K562 (cell line): ENCODE data around the gene CLCN1. TPM values are rescaled to one million over a fixed set of nuclear protein-coding genes. Genes with fewer than 3 reads are reported as not detected.
"Not testable (repeated sequence)": the region's sequence is repeated elsewhere in the genome, so short reads cannot be mapped to it uniquely, and the experiment has no call there.

ENCODE experiments used
- ATAC-seq: fragments of 200-7000 bp; cut with Tn5 transposase; 3 replicates; pipeline ENCODE4 v1.9.1; 2020; ENCODE audit warnings: moderate library complexity
- BruUV-seq: library from RNA; stranded (reverse); fragments of 400-500 nt; replicated peaks from 2 replicates; lab custom pipeline; 2021; lab: Mats Ljungman, UMichigan
- CTCF ChIA-PET: fragments of 300-600 bp; formaldehyde crosslinking; extraction: SDS; loops from one replicate; lab custom pipeline; 2021; ENCODE audit warnings: low intra/inter-chr PET ratio; lab: Yijun Ruan, JAX
- POLR2A ChIA-PET: fragments of 300-600, 350-650 bp; sonication (Branson Sonifier 250); formaldehyde crosslinking; extraction: SDS; loops from one replicate; lab custom pipeline; 2021; ENCODE audit warnings: antibody characterized with exemption, inconsistent platforms; lab: Yijun Ruan, JAX
- DNase-seq, 4 experiments: peaks; one replicate each; pipeline versions ENCODE4 v3.0.0 to v3.0.0-alpha.2; 2011 to 2018; ENCODE audit warnings: low spot score in 3 of 4, mixed read lengths in 3 of 4; ENCODE audit errors: extremely low read depth in 1 of 4
- FAIRE-seq: peaks from 2 replicates; lab custom pipeline; 2011; peaks lifted over from hg19 to GRCh38; lab: Jason Lieb, UNC
- H2AFZ ChIP-seq: 2 replicates; pipeline ENCODE4 v1.6.0; 2011; ENCODE audit warnings: low read depth, low read length, control low read depth, inconsistent platforms
- H3K27ac ChIP-seq: fragments of 200-600 bp; 3 replicates; pipeline ENCODE4 v1.8.0; 2011; ENCODE audit warnings: low read depth, mild to moderate bottlenecking, control low read depth, inconsistent platforms, low read length, moderate library complexity, mixed read lengths; ENCODE audit errors: extremely low read depth
- H3K27me3 ChIP-seq, 2 experiments: fragments of 300-600 bp in 1 of 2; 2 replicates in 1 of 2; 3 replicates in 1 of 2; pipeline versions ENCODE4 v1.6.0 to v1.8.0; 2011; ENCODE audit warnings: inconsistent platforms in 2 of 2, low read length in 2 of 2, mild to moderate bottlenecking in 1 of 2, mixed read lengths in 1 of 2, moderate library complexity in 1 of 2; ENCODE audit not compliant: control insufficient read depth in 2 of 2, insufficient read depth in 2 of 2
- H3K36me3 ChIP-seq: fragments of 300-600 bp; 3 replicates; pipeline ENCODE4 v1.8.0; 2011; ENCODE audit warnings: mild to moderate bottlenecking, low read length, inconsistent platforms; ENCODE audit not compliant: control insufficient read depth, insufficient read depth
- H3K4me1 ChIP-seq, 2 experiments: fragments of 200-600 bp in 1 of 2; replicated peaks in 1 of 2; 2 replicates in 1 of 2; 3 replicates in 1 of 2; pipeline versions ENCODE4 v1.5.1 to v1.8.0; 2011; ENCODE audit warnings: inconsistent platforms in 2 of 2, low read length in 2 of 2, mild to moderate bottlenecking in 1 of 2, mixed read lengths in 1 of 2, moderate library complexity in 1 of 2; ENCODE audit not compliant: control insufficient read depth in 2 of 2, insufficient read depth in 2 of 2
- H3K4me2 ChIP-seq: 2 replicates; pipeline ENCODE4 v1.6.1; 2011; ENCODE audit warnings: low read length, control low read depth, inconsistent platforms, mixed read lengths; ENCODE audit not compliant: insufficient read depth
- H3K4me3 ChIP-seq: fragments of 200-600 bp; sonication (generic), shearing (Covaris generic); 2 replicates; pipeline ENCODE4 v1.5.1; 2016; ENCODE audit warnings: control low read depth, inconsistent platforms
- H3K79me2 ChIP-seq: fragments of 200-600 bp; 3 replicates; pipeline ENCODE4 v1.8.0; 2011; ENCODE audit warnings: low read length, inconsistent platforms; ENCODE audit not compliant: control insufficient read depth, insufficient read depth
- H3K9ac ChIP-seq, 2 experiments: 2 replicates each; pipeline versions ENCODE4 v1.6.0 to v1.6.1; 2011; ENCODE audit warnings: low read depth in 2 of 2, low read length in 2 of 2, control low read depth in 1 of 2, inconsistent platforms in 1 of 2, mild to moderate bottlenecking in 1 of 2, mixed read lengths in 1 of 2; ENCODE audit not compliant: insufficient read depth in 1 of 2
- H3K9me1 ChIP-seq: one replicate; pipeline ENCODE4 v1.6.0; 2011; ENCODE audit warnings: inconsistent platforms, mild to moderate bottlenecking, low read length, moderate library complexity; ENCODE audit not compliant: control insufficient read depth, insufficient read depth
- H3K9me3 ChIP-seq: replicated peaks from 2 replicates; pipeline ENCODE4 v1.5.1; 2011; ENCODE audit warnings: low read depth, low read length, inconsistent platforms; ENCODE audit not compliant: control insufficient read depth, insufficient read depth
- H4K20me1 ChIP-seq: replicated peaks from 2 replicates; pipeline ENCODE4 v1.6.1; 2011; ENCODE audit warnings: low read length, inconsistent platforms, mixed read lengths; ENCODE audit not compliant: control insufficient read depth, insufficient read depth
- BCOR ChIP-seq: fragments of 450-650 bp; IDR thresholded peaks from 2 replicates; pipeline ENCODE4 v1.6.1; 2016
- C11orf30 ChIP-seq: fragments of 450-650 bp; IDR thresholded peaks from 2 replicates; pipeline ENCODE4 v1.6.1; 2016; ENCODE audit warnings: low read depth, mild to moderate bottlenecking
- EP400 ChIP-seq: fragments of 450-650 bp; IDR thresholded peaks from 2 replicates; pipeline ENCODE4 v1.6.1; 2017; ENCODE audit warnings: antibody characterized with exemption, mild to moderate bottlenecking, moderate library complexity
- KDM1A ChIP-seq, 2 experiments: fragments of 450-650 bp; IDR thresholded peaks; 2 replicates each; pipeline ENCODE4 v1.6.1; 2016; ENCODE audit warnings: mild to moderate bottlenecking in 2 of 2
- LARP7 ChIP-seq: fragments of 450-650 bp; IDR thresholded peaks from 2 replicates; pipeline ENCODE4 v1.6.1; 2016
- MAFG ChIP-seq: fragments of 450-650 bp; conservative IDR thresholded peaks from 2 replicates; pipeline ENCODE4 v1.6.1; 2016; ENCODE audit warnings: missing genetic modification characterization, missing compliant biosample characterization
- NFE2 ChIP-seq: IDR thresholded peaks from 2 replicates; pipeline ENCODE4 v1.6.1; 2014; ENCODE audit warnings: antibody characterized with exemption, low read depth
- SMARCA4 ChIP-seq: fragments of 450-650 bp; IDR thresholded peaks from 2 replicates; pipeline ENCODE4 v1.6.1; 2016
- TEAD1 ChIP-seq, 2 experiments: fragments of 450-650 bp in 1 of 2; sonication (generic) in 1 of 2; formaldehyde crosslinking; IDR thresholded peaks; 2 replicates each; pipeline versions ENCODE4 v1.4.0 to v1.8.0; 2020 to 2022; ENCODE audit warnings: mild to moderate bottlenecking in 2 of 2, missing genetic modification reagents in 1 of 2
- ZFP91 ChIP-seq: sonication (generic); formaldehyde crosslinking; IDR thresholded peaks from 2 replicates; pipeline ENCODE4 v1.8.0; 2022; ENCODE audit warnings: mild to moderate bottlenecking, missing genetic modification reagents
- ZNF280A ChIP-seq: fragments of 450-650 bp; IDR thresholded peaks from 2 replicates; pipeline ENCODE4 v1.6.1; 2018; ENCODE audit warnings: mild to moderate bottlenecking, low read depth; ENCODE audit not compliant: partially characterized antibody
- ZNF316 ChIP-seq: fragments of 450-650 bp; IDR thresholded peaks from 2 replicates; pipeline ENCODE4 v1.6.1; 2016
- ZNF384 ChIP-seq: IDR thresholded peaks from 2 replicates; pipeline ENCODE4 v1.6.1; 2012; ENCODE audit warnings: low read depth, low read length, improper control_type of control experiment
- WGBS: fragments of 100-300 bp; shearing (Covaris generic); methylation state at CpG from one replicate; pipeline ENCODE4 v1.1.6; 2016; ENCODE audit warnings: low coverage, mixed read lengths; ENCODE audit not compliant: insufficient coverage; ENCODE audit errors: missing lambda C conversion rate; 5-methylcytosine and 5-hydroxymethylcytosine counted together
- in situ Hi-C: fragments of 300-500 bp; cut with MboI; formaldehyde crosslinking; loops from 4 replicates; pipeline ENCODE4 v1.15.0; 2018; ENCODE audit warnings: inconsistent platforms, mixed read lengths
- intact Hi-C: fragments of 100-400 bp; cut with micrococcal nuclease; formaldehyde crosslinking; loops from 2 replicates; pipeline ENCODE4 v1.14.2; 2022
- polyA plus RNA-seq, 8 experiments: library from polyadenylated mRNA; depleted of rRNA in 4 of 8; stranded (reverse) in 5 of 8; unstranded in 3 of 8; fragments of >200 nt; fragmentation: Nextera tagmentation in 2 of 8; fragmentation: Illumina TruSeq in 1 of 8; extraction: Ambion mirVana in 2 of 8; extraction: Trizol in 1 of 8; gene quantifications; 2 replicates each; pipeline versions ENCODE4 v1.2.1 to v1.2.3, GENCODE V29; 2011 to 2014; ENCODE audit warnings: inconsistent platforms in 1 of 8, missing spikeins in 1 of 8
- total RNA-seq, 7 experiments: library from RNA; depleted of rRNA in 6 of 7; stranded (reverse); fragments of >200 nt in 6 of 7; fragmentation: Illumina TruSeq in 2 of 7; extraction: Trizol in 2 of 7; gene quantifications; 2 replicates each; pipeline versions ENCODE4 v1.2.1 to v1.2.3, GENCODE V29; 2011 to 2021; ENCODE audit warnings: low replicate concordance in 1 of 7

Gene CLCN1
- total and polyA plus RNA-seq, 9 of the 15 experiments (the other 6 are each of a cell fraction or from before 2014, with no cell fraction given) = 0.01 to 0.11 (median 0.04) TPM; not detected in 4

DNA sequence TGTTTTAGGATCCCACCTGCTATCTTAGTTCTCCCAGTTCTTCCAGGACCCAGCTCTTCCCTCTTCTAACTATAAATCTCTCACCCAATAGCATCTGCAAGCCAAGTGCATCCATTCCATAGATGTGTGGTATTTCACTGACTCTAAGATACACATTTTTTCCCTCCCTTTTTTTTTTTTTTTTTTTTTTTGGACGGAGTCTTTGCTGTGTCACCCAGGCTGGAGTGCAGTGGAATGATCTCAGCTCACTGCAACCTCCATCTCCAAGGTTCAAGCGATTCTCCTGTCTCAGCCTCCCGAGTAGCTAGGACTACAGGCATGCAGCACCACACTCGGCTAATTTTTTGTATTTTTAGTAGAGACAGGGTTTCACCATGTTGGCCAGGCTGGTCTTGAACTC lies 26.0 kb upstream of the CLCN1 start:
- Histone ChIP-seq H3K4me3 (peak overlapping the region; percentile 87), H3K4me2 (peak overlapping the region; percentile 85)
- H3K27me3 ChIP-seq, BruUV-seq, H3K9me3 ChIP-seq, H4K20me1 ChIP-seq, CTCF ChIA-PET, in situ Hi-C loops, DNase-seq: not testable (repeated sequence)
- POLR2A ChIA-PET = interaction anchor here (0.6 to 1.8 kb wide), 6 partner anchors 10 to 61 kb away, joined by 3 to 6 read pairs (median 4); partner anchors contain the start of gene GSTK1
- WGBS = 17% methylated on average over 3 of the region's 4 CpGs
- peak; percentile 24; the same call in 1 of the 2 replicates for TF ChIP-seq MAFG (tag)
- 0 out of 2 replicates have a peak, but pooled peaks have one; percentile 14 for TF ChIP-seq EP400
- TF ChIP-seq ZNF316 = peak; percentile 58; the same call in 1 of the 2 replicates
- 0 out of 2 replicates have a peak, but pooled peaks have one; percentile 14 for TF ChIP-seq ZFP91 (CRISPR knock-in tag)
- 0 out of 2 replicates have a peak, but pooled peaks have one; percentile 56 for TF ChIP-seq LARP7
- TF ChIP-seq KDM1A (IDR thresholded peaks at IDR 0.05) = 0 out of 4 replicates have a peak, but pooled peaks of 1 of the 2 experiments have one; percentile 28
- peak; percentile 60; the same call in 1 of the 2 replicates for TF ChIP-seq BCOR
- peak; percentile 82 for TF ChIP-seq ZNF384
- TF ChIP-seq TEAD1 (CRISPR knock-in tag; IDR thresholded peaks at IDR 0.05) = 0 out of 4 replicates have a peak, but pooled peaks of 1 of the 2 experiments have one; percentile 35
- TF ChIP-seq C11orf30 = peak; percentile 67
- peak; percentile 70 for TF ChIP-seq NFE2
- TF ChIP-seq SMARCA4 = 0 out of 2 replicates have a peak, but pooled peaks have one; percentile 10
- peak; percentile 5 for TF ChIP-seq ZNF280A
- TF ChIP-seq, all 486 proteins: peak for 13; not testable (repeated sequence) for 473
- intact Hi-C loops = loop anchor here (1.0 kb wide), 1 partner anchor 27 kb away; the partner anchor contains the start of gene GSTK1
- Histone ChIP-seq H3K9ac (peak overlapping the region; percentile 77 to 96), H3K36me3 (peaks cover 54% of the 10 kb centered on the region), H3K4me1 (peaks cover 22 to 25% of the 10 kb centered on the region in 2 experiments; a peak in 4 of 5 replicates), H3K27ac (peak overlapping the region; percentile 96), H3K79me2 (peaks cover 44% of the 10 kb centered on the region)
- ATAC-seq, H3K9me1 ChIP-seq, H2AFZ ChIP-seq, FAIRE-seq: not testable (repeated sequence)
